ENCODE results near the gene DNM3.

The DNM3 gene

DNA sequence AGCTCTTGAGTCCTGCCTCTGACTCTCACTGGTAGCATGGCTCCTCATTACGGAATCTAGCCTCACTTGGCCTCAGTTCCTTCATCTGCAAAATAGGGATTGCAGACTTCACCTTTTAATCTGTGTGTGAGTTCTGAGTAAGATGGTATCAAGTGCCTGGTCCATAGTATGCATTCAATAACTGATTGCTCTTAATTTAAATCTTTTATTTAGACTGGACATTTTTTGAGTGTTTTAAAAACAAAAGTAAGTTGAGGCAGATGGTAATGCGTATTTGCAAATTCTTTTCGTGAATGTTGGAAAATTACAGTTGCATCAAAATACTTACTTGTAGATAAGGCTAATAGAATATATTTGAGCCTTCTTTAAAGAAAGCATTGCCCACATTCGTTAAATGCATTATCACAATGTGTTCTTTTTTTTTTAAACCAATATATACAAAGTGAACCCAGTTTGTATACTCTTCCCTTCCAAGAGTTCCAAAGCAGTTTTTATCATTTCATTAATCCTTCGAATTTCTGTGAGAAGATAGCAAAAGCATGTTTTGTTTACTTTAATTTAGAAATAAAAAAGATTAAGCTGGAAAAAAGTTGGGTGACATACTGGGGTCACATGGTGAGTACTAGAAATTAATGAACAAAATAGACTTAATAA lies 8.1 kb downstream of the DNM3 start:
- DNase-seq (ENCODE audit: low spot score), result no peak
- in situ Hi-C loops (cut with MboI; ENCODE audit: low sequenced_read_pairs, unreplicated experiment), result no loop called here
- TF ChIP-seq, protein P1, sequence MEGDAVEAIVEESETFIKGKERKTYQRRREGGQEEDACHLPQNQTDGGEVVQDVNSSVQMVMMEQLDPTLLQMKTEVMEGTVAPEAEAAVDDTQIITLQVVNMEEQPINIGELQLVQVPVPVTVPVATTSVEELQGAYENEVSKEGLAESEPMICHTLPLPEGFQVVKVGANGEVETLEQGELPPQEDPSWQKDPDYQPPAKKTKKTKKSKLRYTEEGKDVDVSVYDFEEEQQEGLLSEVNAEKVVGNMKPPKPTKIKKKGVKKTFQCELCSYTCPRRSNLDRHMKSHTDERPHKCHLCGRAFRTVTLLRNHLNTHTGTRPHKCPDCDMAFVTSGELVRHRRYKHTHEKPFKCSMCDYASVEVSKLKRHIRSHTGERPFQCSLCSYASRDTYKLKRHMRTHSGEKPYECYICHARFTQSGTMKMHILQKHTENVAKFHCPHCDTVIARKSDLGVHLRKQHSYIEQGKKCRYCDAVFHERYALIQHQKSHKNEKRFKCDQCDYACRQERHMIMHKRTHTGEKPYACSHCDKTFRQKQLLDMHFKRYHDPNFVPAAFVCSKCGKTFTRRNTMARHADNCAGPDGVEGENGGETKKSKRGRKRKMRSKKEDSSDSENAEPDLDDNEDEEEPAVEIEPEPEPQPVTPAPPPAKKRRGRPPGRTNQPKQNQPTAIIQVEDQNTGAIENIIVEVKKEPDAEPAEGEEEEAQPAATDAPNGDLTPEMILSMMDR (IDR thresholded peaks at IDR 0.05; ENCODE audit: borderline replicate concordance, control extremely low read depth, extremely low read depth, insufficient read depth, missing control alignments), result no peak

DNA sequence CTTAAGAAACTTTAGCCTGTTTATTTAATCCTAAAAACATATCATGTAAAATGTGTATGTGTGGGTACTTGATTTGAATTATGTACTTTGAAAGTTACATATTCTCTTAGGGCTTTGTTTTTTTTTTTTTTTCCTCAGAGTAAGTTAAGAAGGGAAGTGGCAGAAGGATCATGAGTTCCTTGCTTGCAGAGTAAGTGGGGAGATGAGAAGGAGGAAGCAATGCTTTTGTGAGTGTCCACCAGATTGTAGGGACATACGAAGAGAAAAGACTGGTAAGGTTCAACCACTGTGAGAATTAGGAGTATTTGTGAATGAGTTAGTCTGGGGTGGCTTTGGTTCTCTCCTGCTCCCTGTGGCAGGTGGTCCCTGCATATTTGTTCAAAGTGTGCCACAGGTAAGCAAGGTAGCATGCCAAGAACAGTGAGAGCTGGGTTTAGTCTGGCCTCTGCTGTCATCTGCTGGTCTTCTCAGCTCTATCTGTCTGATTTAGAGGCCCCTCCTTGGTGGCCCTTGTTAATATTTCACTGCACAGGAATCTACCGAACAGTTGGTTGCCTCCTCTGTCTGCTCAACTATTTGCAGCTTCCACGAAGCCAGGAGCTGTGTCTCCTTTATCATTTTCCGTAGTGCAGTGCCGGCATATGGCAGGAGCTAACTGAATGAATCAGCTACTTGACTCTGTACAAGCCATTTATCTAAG lies 9.5 kb downstream of the DNM3 start:
- no peak for DNase-seq (ENCODE audit: low spot score)
- in situ Hi-C loops (cut with MboI; ENCODE audit: low sequenced_read_pairs, unreplicated experiment), result no loop called here
- TF ChIP-seq, protein P1 (IDR thresholded peaks at IDR 0.05; ENCODE audit: borderline replicate concordance, control extremely low read depth, extremely low read depth, insufficient read depth, missing control alignments), result no peak

DNA sequence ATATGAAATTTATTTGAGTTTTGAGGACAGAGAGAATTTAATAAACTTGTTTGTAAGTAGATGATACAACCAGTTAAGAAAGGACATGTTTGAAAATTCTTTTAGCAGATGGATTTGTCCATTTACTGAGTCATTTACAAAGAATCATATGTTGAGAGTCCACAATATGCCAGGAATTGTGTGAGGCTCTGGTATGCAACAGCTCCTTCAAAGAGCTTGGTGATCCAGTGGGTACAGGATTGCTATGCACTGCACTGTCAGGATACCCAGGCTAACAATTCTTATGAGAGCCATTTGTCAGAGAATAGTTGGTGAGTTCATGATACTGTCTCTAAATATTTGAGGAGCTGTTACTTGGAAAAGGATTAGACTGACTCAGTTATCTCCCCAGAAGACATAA lies 11.0 kb downstream of the DNM3 start:
- in situ Hi-C loops (cut with MboI; ENCODE audit: low sequenced_read_pairs, unreplicated experiment), result no loop called here
- no peak for DNase-seq (ENCODE audit: low spot score)
- TF ChIP-seq, protein P1 (IDR thresholded peaks at IDR 0.05; ENCODE audit: borderline replicate concordance, control extremely low read depth, extremely low read depth, insufficient read depth, missing control alignments), result no peak

DNA sequence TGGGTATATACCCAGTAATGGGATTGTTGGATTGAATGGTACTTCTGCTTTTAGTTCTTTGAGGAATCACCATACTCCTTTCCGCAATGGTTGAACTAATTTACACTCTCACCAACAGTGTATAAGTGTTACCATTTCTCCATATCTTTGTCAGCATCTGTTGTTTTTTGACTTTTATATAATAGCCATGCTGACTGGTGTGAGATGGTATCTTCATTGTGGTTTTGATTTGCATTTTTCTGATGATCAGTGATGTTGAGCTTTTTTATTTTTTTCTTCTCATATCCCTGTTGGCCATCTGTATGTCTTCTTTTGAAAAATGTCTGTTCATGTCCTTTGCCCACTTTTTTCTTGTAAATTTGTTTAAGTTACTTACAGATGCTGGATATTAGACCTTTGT lies 14.1 kb downstream of the DNM3 start:
- no peak for DNase-seq (ENCODE audit: low spot score)
- in situ Hi-C loops (cut with MboI; ENCODE audit: low sequenced_read_pairs, unreplicated experiment), result no loop called here
- TF ChIP-seq, protein P1 (IDR thresholded peaks at IDR 0.05; ENCODE audit: borderline replicate concordance, control extremely low read depth, extremely low read depth, insufficient read depth, missing control alignments), result no peak

DNA sequence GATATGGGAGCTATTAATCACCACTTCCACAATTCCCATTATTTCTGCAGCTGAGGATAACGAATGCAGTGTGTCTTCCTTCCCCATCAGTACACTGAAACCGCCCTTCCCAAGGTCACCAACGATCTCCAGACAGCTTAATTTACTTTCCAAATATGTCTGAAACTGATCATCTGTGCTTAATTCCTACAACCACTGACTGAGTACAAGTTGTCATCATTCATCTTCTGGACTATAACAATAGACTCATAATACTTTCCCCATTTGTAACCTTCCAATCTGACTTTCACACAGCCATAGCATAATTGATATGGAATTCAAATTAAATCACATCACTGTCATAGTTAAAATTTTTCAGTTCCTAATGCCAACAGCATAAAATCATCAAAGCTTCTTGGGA lies 17.4 kb downstream of the DNM3 start:
- no peak for DNase-seq (ENCODE audit: low spot score)
- TF ChIP-seq, protein P1 (IDR thresholded peaks at IDR 0.05; ENCODE audit: borderline replicate concordance, control extremely low read depth, extremely low read depth, insufficient read depth, missing control alignments), result no peak
- in situ Hi-C loops (cut with MboI; ENCODE audit: low sequenced_read_pairs, unreplicated experiment), result no loop called here

DNA sequence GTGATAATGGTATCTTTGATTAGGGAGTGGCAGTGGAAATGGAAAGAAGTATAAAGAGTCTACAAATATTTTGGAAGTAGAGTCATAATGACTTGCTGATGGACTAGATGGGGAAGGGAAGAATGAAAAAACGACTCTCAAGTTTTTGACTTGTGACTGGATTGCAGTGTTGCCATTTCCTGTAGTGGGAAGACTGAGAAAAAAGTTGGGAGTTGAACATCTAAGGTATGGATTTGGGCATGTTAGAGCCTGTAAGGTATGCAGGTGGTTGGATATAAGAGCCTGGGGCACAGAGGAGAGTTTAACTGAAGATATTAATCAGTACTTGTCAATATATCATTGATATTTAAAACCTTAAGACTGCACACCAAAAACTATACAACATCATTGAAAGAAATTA lies 19.4 kb downstream of the DNM3 start:
- TF ChIP-seq, protein P1 (IDR thresholded peaks at IDR 0.05; ENCODE audit: borderline replicate concordance, control extremely low read depth, extremely low read depth, insufficient read depth, missing control alignments), result no peak
- in situ Hi-C loops (cut with MboI; ENCODE audit: low sequenced_read_pairs, unreplicated experiment), result no loop called here
- DNase-seq (ENCODE audit: low spot score), result no peak

All from GM13976 (cell line).